Brain microvascular endothelial cell (primary cell): ENCODE results near the gene SMIM10L2A.
A peak's percentile ranks its signal among the peaks of the same experiment; 100 is the strongest.
"Not testable (repeated sequence)": the region's sequence is repeated elsewhere in the genome, so short reads cannot be mapped to it uniquely, and the experiment has no call there.

Experiments
- DNase-seq: peaks from one replicate; pipeline ENCODE4 v3.0.0-alpha.2; 2020
- H3K27ac ChIP-seq: fragments of 250-450 bp; sonication (Bioruptor Pico); 2 replicates; pipeline ENCODE4 v1.5.1; 2020; ENCODE audit warnings: mild to moderate bottlenecking, moderate library complexity
- H3K27me3 ChIP-seq: fragments of 250-450 bp; sonication (Bioruptor Pico); replicated peaks from 2 replicates; pipeline ENCODE4 v1.5.1; 2020; ENCODE audit warnings: mild to moderate bottlenecking
- H3K36me3 ChIP-seq: fragments of 250-450 bp; sonication (Bioruptor Pico); replicated peaks from 2 replicates; pipeline ENCODE4 v1.5.1; 2020; ENCODE audit warnings: mild to moderate bottlenecking
- H3K4me3 ChIP-seq: 2 replicates; pipeline ENCODE4 v1.5.1; 2011; ENCODE audit warnings: low read depth, mild to moderate bottlenecking, control low read depth, low read length, moderate library complexity
- in situ Hi-C: cut with HindIII; loops from 2 replicates; pipeline ENCODE4 v1.10.0; 2017; ENCODE audit warnings: low sequenced_read_pairs, low pct_ligation_motif_present
- TF ChIP-seq, protein P1 (sequence below): IDR thresholded peaks from 2 replicates; pipeline ENCODE4 v1.5.1; 2011; ENCODE audit warnings: low read depth, mild to moderate bottlenecking, moderate library complexity, low read length, control low read depth, inconsistent platforms; ENCODE audit errors: missing control alignments

Gene SMIM10L2A

DNA sequence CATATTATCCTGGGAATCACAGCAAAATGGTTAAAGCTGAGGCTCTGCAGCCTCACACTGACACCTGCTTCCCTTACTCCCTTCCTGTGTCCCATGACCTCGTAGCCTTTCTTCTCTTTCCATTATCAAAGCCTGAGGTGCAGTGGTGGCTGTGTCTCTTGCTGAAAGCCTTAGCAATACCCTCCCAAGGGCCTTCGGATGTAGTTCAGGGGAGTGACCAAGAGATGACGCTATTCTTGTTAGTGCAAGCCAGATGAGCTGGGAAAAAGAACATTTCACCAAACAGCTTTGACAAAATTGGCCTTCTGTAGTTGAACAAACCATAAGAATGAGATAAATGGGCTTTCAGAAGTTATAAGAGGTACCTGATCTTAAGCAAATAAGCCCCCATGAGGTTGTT, 31.6 kb downstream of the SMIM10L2A start:
- TF ChIP-seq, protein P1, sequence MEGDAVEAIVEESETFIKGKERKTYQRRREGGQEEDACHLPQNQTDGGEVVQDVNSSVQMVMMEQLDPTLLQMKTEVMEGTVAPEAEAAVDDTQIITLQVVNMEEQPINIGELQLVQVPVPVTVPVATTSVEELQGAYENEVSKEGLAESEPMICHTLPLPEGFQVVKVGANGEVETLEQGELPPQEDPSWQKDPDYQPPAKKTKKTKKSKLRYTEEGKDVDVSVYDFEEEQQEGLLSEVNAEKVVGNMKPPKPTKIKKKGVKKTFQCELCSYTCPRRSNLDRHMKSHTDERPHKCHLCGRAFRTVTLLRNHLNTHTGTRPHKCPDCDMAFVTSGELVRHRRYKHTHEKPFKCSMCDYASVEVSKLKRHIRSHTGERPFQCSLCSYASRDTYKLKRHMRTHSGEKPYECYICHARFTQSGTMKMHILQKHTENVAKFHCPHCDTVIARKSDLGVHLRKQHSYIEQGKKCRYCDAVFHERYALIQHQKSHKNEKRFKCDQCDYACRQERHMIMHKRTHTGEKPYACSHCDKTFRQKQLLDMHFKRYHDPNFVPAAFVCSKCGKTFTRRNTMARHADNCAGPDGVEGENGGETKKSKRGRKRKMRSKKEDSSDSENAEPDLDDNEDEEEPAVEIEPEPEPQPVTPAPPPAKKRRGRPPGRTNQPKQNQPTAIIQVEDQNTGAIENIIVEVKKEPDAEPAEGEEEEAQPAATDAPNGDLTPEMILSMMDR, result no peak
- no peak overlapping the region for H3K4me3 ChIP-seq
- in situ Hi-C loops, result no loop called here
- no peaks in the 10 kb centered on the region for H3K27me3 ChIP-seq
- no peak for DNase-seq
- no peak overlapping the region for H3K27ac ChIP-seq
- H3K36me3 ChIP-seq, result no peaks in the 10 kb centered on the region

DNA sequence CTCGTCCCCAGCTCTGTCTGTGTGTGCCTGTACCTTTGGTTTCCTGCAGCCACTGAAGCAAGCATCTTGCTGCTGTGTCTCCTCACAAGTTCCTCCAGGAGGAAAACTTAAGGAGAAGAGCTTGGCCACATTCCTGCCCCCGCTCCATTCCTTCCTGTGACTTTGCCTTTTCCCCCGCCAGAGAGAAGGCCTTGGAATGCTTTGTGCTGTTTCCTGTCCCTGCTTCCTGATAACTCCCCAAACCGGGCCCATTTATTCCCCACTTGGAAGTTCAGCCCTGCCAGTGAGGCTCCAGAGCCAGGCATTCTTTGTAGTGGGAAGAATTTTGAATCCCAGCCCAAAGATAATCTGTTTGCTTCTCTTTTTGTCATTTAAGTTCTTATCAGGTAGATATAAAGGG, 33.1 kb downstream of the SMIM10L2A start:
- no peak for DNase-seq
- H3K4me3 ChIP-seq, result no peak overlapping the region
- H3K27me3 ChIP-seq, result no peaks in the 10 kb centered on the region
- in situ Hi-C loops, result no loop called here
- H3K27ac ChIP-seq, result no peak overlapping the region
- H3K36me3 ChIP-seq, result no peaks in the 10 kb centered on the region
- TF ChIP-seq, protein P1, result no peak

DNA sequence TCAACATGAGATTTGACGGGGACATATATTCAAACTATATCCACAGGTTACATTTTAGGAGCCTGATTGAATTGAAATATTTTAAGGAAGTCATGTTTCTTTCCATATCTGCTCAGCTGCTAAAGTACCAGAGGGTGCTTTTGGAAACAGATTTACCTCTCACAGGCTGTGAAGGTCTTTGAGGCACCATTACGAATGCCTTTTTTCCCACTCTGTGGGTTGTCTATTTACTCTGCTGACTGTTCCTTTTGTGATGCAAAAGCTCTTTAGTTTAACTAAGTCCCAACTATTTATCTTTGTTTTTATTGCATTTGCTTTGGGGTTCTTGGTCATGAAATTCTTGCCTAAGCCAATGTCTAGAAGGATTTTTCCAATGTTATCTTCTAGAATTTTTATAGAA, 40.0 kb downstream of the SMIM10L2A start:
- in situ Hi-C loops, H3K27me3 ChIP-seq, DNase-seq, H3K4me3 ChIP-seq, H3K36me3 ChIP-seq, H3K27ac ChIP-seq: not testable (repeated sequence)

DNA sequence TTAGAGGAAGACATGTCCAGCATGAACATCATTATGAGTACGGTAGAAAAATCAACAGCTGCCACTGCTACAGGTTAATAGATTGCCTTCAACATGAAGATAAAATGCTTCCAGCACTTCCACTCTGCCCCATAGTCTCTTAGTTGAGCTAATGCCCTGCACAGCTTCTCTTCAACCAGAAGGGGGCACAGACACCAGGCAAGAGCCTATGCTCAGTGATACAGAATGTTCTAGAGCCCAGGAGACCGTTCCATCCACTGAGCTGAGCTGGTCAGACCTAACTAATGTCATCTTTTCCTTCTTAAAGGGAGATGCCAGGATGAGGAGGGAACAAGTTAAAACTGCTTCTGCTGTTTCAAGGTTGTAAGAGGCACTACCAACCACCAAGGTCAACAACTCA, 42.2 kb downstream of the SMIM10L2A start:
- Histone ChIP-seq H3K36me3 (no peaks in the 10 kb centered on the region), H3K4me3 (no peak overlapping the region), H3K27me3 (no peaks in the 10 kb centered on the region), H3K27ac (no peak overlapping the region)
- TF ChIP-seq, protein P1, result peak; percentile 31
- in situ Hi-C loops, result no loop called here
- peak; percentile 1 for DNase-seq

DNA sequence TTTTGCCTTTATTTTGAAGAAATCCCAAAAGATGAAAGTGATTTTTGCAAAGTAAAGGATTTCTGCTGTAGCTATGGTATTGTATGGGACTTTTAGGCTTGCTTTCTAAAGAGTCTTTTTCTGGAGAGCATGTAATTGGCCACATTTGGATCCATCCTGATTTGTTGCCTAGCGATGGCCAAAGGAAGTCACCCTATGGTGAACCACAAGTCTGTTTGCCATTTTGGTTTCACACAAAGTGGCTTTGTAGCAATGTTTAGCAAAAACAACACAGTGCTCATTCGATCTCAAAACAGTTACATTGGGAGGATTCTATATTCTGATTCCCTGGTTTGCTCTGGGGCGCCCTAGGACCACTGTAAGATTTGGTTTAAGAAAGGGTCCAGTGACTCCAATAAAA, 54.6 kb downstream of the SMIM10L2A start:
- Histone ChIP-seq H3K36me3 (no peaks in the 10 kb centered on the region), H3K27me3 (no peaks in the 10 kb centered on the region), H3K4me3 (no peak overlapping the region), H3K27ac (no peak overlapping the region)
- DNase-seq, result no peak
- in situ Hi-C loops, result no loop called here
- TF ChIP-seq, protein P1, result no peak

DNA sequence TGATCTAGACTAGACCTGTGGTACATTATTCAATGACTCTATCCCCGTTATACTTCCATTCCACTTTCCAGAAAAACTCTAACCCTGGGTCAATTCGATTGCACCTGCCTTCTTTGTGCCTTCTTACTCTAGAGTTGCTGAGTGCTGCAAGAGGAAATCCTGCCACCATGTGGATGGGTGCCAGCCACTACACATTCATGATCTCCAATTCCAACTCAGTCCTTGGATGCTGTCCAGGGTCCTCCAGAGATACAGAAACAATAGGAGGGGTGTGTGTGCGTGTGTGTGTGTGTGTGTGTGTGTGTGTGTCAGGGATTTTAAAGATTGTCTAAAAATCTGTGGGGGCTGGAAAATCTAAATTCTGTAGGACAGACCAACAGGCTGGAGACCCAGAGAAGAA, 55.8 kb downstream of the SMIM10L2A start:
- Histone ChIP-seq H3K4me3 (no peak overlapping the region), H3K27ac (no peak overlapping the region), H3K27me3 (no peaks in the 10 kb centered on the region), H3K36me3 (no peaks in the 10 kb centered on the region)
- TF ChIP-seq, protein P1, result peak; percentile 60
- in situ Hi-C loops, result no loop called here
- peak; percentile 72 for DNase-seq
